ENCODE data around the gene GSTM2.
A peak's percentile ranks its signal among the peaks of the same experiment; 100 is the strongest.

- TF ChIP-seq CTCF (IDR thresholded peaks at IDR 0.05), result no peak
- no peak for TF ChIP-seq POLR2A (IDR thresholded peaks at IDR 0.05)
- no peak for TF ChIP-seq EP300 (IDR thresholded peaks at IDR 0.05)
- peak; percentile 28 for TF ChIP-seq POLR2AphosphoS5 (IDR thresholded peaks at IDR 0.05)
These were observed 31.5 kb upstream of the GSTM2 start for GRCh38 chr1:109636201-109636952.
